VCaP (cell line): ENCODE measurements around the gene PCSK2.

Experiments
- H3K27ac ChIP-seq: fragments of 450-650 bp; 2 replicates; pipeline ENCODE4 v1.5.1; 2017
- CTCF ChIP-seq: fragments of 450-650 bp; conservative IDR thresholded peaks from 2 replicates; pipeline ENCODE4 v1.5.1; 2017; ENCODE audit warnings: mild to moderate bottlenecking, moderate library complexity

PCSK2 gene

GRCh38 chr20:17418737-17419136, 191.9 kb downstream of the PCSK2 start:
- no peak overlapping the region for H3K27ac ChIP-seq
- TF ChIP-seq CTCF: no peak

GRCh38 chr20:17419479-17420041, 192.7 kb downstream of the PCSK2 start:
- H3K27ac ChIP-seq: no peak overlapping the region
- no peak for TF ChIP-seq CTCF

- H3K27ac ChIP-seq: no peak overlapping the region
- TF ChIP-seq CTCF: no peak
Measured at GRCh38 chr20:17421493-17421892, 194.7 kb downstream of the PCSK2 start.

GRCh38 chr20:17423782-17424181, 196.9 kb downstream of the PCSK2 start:
- TF ChIP-seq CTCF: no peak
- no peak overlapping the region for H3K27ac ChIP-seq

GRCh38 chr20:17427638-17428037, 200.8 kb downstream of the PCSK2 start:
- H3K27ac ChIP-seq: no peak overlapping the region
- TF ChIP-seq CTCF: no peak

GRCh38 chr20:17430125-17430950, 203.5 kb downstream of the PCSK2 start:
- TF ChIP-seq CTCF: no peak

GRCh38 chr20:17431621-17432364, 205.0 kb downstream of the PCSK2 start:
- H3K27ac ChIP-seq: no peak overlapping the region
- peak; percentile 94 for TF ChIP-seq CTCF

More at GRCh38 chr20:17430125-17430950, 203.5 kb downstream of the PCSK2 start:
- H3K27ac ChIP-seq: peak overlapping the region; percentile 5
